Iris pigment epithelial cell (primary cell): ENCODE results near the gene OOEP.

Source experiments
- DNase-seq: peaks from one replicate; pipeline ENCODE4 v3.0.0-alpha.2; 2011; ENCODE audit warnings: low read depth

Gene OOEP

GRCh38 chr6:73364549-73364948 lies 5.1 kb downstream of the OOEP start:
- no peak for DNase-seq

DNA sequence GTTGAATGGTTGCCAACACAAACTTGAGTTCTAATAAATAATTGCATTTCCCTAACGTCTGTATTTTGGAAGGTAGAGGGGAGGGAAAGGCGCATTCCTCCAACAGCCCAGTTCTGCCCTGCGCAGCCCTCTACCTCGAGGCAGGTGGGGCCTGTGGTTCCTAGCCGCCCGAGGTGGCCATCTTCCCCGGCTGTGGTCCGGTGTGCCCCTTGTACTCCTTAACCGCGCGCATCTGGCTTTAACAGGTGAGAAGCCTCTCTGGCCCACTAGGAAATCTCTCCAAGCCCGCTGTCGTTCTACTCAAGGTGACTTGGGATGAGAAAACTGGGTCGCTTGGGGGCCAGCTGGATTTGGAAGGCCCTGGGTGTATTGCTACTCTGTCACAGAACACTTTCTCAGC lies 5.6 kb downstream of the OOEP start:
- no peak for DNase-seq

GRCh38 chr6:73363537-73363875 lies 6.2 kb downstream of the OOEP start:
- no peak for DNase-seq

GRCh38 chr6:73362869-73363536 lies 6.7 kb downstream of the OOEP start:
- DNase-seq = no peak

- DNase-seq = no peak
Measured at GRCh38 chr6:73362358-73362757, 7.3 kb downstream of the OOEP start, which contains the start of gene KHDC3L. Gene KHDC3L, plus strand, starts transcription at chr6:73362658. Its CDS starts 72 bp downstream, at chr6:73362730.

DNA sequence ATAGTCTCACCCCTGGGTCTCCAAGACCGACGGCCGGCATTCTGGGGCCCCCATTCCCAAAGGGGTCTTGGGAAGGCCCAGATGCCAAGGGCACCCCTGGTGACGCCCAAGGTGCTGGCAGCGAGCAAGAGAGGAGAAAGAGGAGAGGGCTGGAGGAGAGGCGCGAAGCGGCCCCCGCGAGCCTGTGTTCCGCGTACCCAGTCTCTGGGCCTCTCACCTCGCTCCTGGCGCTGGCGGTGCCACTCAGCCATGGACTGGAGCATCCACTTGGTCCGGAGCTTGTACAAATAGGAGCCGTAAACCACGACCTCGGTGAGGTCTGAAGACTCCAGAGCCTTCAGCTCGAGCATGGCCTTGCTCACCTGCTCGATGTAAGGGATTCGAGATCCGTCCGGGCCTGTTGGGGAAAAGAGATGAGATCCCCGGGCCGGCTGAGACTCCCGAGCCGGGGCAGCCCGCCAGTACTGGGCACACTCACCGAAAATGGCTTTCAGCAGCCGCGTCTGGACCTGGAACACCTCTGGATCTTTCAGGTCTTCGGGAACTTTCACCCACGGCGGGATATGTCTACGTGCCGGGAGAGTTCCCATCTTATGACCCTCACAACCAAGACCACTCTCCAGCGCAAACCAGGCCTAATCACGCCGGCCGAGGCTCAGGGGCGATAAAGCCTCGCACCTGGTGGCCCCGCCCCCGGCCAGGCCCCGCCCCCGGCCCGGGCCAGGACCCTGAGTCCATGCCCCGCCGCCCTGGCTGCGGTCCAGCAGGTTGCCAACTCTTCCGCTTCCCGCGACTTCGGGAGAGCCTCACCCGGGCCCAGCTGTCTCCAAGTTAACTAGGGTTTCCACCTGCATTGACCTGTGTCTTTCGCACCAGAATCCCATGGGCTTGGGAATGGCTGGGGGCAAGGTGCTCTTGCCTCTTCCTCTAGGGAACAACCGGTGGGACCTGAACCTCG lies 15.8 kb downstream of the OOEP start, which contains the start of gene DPPA5:
Gene DPPA5, minus strand, starts transcription at position 641 of the 958 bp plus-strand sequence. Its CDS starts 51 bp downstream, at position 590.
- DNase-seq = no peak

DNA sequence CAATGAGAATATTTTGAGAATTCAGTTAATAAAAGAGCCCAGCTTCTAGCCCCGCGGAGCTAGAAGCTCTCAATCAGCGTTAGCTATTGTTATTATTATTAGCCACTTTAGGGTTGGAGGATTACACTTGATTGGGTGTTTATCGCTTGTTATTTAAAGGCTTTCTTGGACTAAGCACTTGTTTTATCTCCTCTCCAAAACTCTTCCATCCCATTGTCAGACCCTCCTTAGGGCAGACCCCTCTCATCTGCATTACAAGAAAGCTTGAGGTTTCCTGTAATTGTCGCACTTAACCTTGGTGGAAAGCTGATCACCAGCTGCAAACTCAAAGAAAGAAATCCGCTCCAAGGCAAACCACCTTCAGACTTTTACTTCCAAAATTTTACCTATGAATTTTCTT lies 20.4 kb downstream of the OOEP start:
- no peak for DNase-seq

GRCh38 chr6:73348550-73349204 lies 21.0 kb downstream of the OOEP start:
- no peak for DNase-seq

GRCh38 chr6:73343164-73343563 lies 26.5 kb downstream of the OOEP start:
- DNase-seq = no peak

GRCh38 chr6:73342174-73342573 lies 27.5 kb downstream of the OOEP start:
- no peak for DNase-seq

DNA sequence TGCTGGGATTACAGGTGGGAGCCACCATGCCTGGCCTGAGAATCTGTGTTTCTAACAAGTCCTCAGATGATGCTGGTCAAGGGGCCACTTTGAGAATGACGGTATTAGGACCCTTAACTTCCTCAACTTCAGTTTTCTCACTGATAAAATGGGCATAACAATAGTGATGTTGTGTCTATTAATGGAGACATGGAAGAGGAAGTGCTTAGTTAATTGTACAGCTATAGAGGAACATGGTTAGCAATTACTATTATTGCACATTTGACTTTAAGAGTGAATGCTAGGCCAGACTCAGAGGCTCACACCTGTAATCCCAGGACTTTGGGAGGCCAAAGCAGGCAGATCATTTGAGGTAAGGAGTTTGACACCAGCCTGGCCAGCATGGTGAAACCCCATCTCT lies 28.4 kb downstream of the OOEP start:
- DNase-seq = no peak

- DNase-seq = peak; percentile 28
Measured at GRCh38 chr6:73340048-73340447, 29.6 kb downstream of the OOEP start.

DNA sequence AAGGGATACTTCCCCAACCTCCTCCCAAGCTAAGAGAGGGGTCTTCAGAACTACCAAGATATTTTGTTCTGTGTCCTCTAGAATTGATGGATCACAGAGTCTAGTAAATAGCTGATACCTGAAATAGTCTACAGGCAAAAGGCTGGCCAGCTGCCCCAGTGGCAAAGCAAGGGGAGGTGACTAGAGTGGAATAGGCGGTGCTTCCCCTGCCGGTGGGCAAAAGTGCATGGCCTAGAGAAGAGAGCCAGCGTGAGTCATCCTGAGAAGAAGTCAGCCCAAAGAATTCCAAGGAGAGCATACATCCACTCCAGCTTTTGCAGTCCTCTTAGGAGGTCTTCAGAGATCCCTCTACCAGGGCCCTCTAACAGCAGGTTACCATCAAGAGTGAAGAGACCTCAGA lies 30.4 kb downstream of the OOEP start:
- no peak for DNase-seq

- no peak for DNase-seq
Measured at GRCh38 chr6:73329201-73329600, 40.5 kb downstream of the OOEP start.

- DNase-seq = no peak
Measured at GRCh38 chr6:73328790-73329189, 40.9 kb downstream of the OOEP start.

- DNase-seq = peak; percentile 13
Measured at GRCh38 chr6:73325656-73326055, 44.0 kb downstream of the OOEP start.

- DNase-seq = no peak
Measured at GRCh38 chr6:73323323-73323722, 46.4 kb downstream of the OOEP start.
